Activated T-cell treated with anti-CD3 and anti-CD28 coated beads, Interleukin-2, amount 50 U/mL, for 4 hours (primary cell): ENCODE measurements around the gene PSMA1. TPM values are rescaled to one million over a fixed set of nuclear protein-coding genes. Genes with fewer than 3 reads are reported as not detected.
"Not testable (repeated sequence)": the region's sequence is repeated elsewhere in the genome, so short reads cannot be mapped to it uniquely, and the experiment has no call there.

Source experiments
- ATAC-seq, 2 donors: fragments of 200-7000 bp; cut with Tn5 transposase; one replicate each; pipeline ENCODE4 v1.10.0; 2021
- DNase-seq: peaks from one replicate; pipeline ENCODE4 v3.0.0-alpha.2; 2020
- H3K27me3 Mint-ChIP-seq: one replicate; pipeline ENCODE4 v1.8.0; 2021; ENCODE audit warnings: low read depth, mixed read lengths
- H3K36me3 Mint-ChIP-seq: one replicate; pipeline ENCODE4 v1.8.0; 2022; ENCODE audit warnings: mixed read lengths; ENCODE audit not compliant: insufficient read depth
- H3K4me1 Mint-ChIP-seq: one replicate; pipeline ENCODE4 v1.8.0; 2021; ENCODE audit warnings: low read depth, mixed read lengths
- H3K4me3 Mint-ChIP-seq: one replicate; pipeline ENCODE4 v1.8.0; 2021; ENCODE audit warnings: mild to moderate bottlenecking, moderate library complexity, mixed read lengths
- H3K9me3 Mint-ChIP-seq: one replicate; pipeline ENCODE4 v1.8.0; 2021; ENCODE audit warnings: mixed read lengths
- total RNA-seq, 3 donors: library from RNA; stranded (reverse); gene quantifications; one replicate each; pipeline ENCODE4 v1.2.1, GENCODE V29; 2021

PSMA1 gene
- 100 to 1,000 TPM; 371 to 419 (median 397) TPM for total RNA-seq

GRCh38 chr11:14519917-14520746, at the start of gene PSMA1:
TSS of gene PSMA1 (minus strand) at chr11:14520386. CDS start at chr11:14520299, 87 bp downstream.
- peak within 1 kb of the TSS; percentile 97 for H3K4me3 Mint-ChIP-seq
- peak; percentile 90 to 91 for ATAC-seq
- peaks cover 29% of the 10 kb centered on the region for H3K4me1 Mint-ChIP-seq
- no peaks in the 10 kb centered on the region for H3K27me3 Mint-ChIP-seq
- H3K9me3 Mint-ChIP-seq, result no peaks in the 10 kb centered on the region
- peak; percentile 87 for DNase-seq
- H3K36me3 Mint-ChIP-seq, result peaks cover 28% of the 10 kb centered on the region

- peaks cover 46% of the 10 kb centered on the region for H3K9me3 Mint-ChIP-seq
- H3K4me1 Mint-ChIP-seq, result peaks cover 57% of the 10 kb centered on the region
- H3K4me3 Mint-ChIP-seq, H3K27me3 Mint-ChIP-seq, ATAC-seq, DNase-seq: not testable (repeated sequence)
- peaks cover 42% of the 10 kb centered on the region for H3K36me3 Mint-ChIP-seq
These were observed 49.3 kb upstream of the PSMA1 start for GRCh38 chr11:14569516-14569915.

GRCh38 chr11:14567064-14567651, 47.0 kb upstream of the PSMA1 start:
- Mint-ChIP-seq H3K9me3 (peaks cover 32% of the 10 kb centered on the region), H3K4me1 (peaks cover 57% of the 10 kb centered on the region), H3K4me3 (no peak overlapping the region), H3K27me3 (no peaks in the 10 kb centered on the region), H3K36me3 (peaks cover 34% of the 10 kb centered on the region)
- no peak for DNase-seq
- no peak for ATAC-seq

GRCh38 chr11:14566331-14567063, 46.3 kb upstream of the PSMA1 start:
- Mint-ChIP-seq H3K9me3 (peaks cover 25% of the 10 kb centered on the region), H3K36me3 (peaks cover 31% of the 10 kb centered on the region), H3K4me1 (peaks cover 60% of the 10 kb centered on the region)

GRCh38 chr11:14565845-14566244, 45.7 kb upstream of the PSMA1 start:
- no peak overlapping the region for H3K4me3 Mint-ChIP-seq
- peaks cover 30% of the 10 kb centered on the region for H3K36me3 Mint-ChIP-seq
- no peaks in the 10 kb centered on the region for H3K27me3 Mint-ChIP-seq
- ATAC-seq (no peak), DNase-seq (no peak)
- H3K4me1 Mint-ChIP-seq, result peaks cover 64% of the 10 kb centered on the region
- H3K9me3 Mint-ChIP-seq, result peaks cover 25% of the 10 kb centered on the region

More at GRCh38 chr11:14566331-14567063, 46.3 kb upstream of the PSMA1 start:
- Mint-ChIP-seq H3K27me3 (no peaks in the 10 kb centered on the region), H3K4me3 (no peak overlapping the region)
- ATAC-seq, result no peak
- DNase-seq, result no peak

- peaks cover 37% of the 10 kb centered on the region for H3K4me1 Mint-ChIP-seq
- no peaks in the 10 kb centered on the region for H3K9me3 Mint-ChIP-seq
- peak overlapping the region; percentile 44 for H3K4me3 Mint-ChIP-seq
- ATAC-seq (no peak), DNase-seq (no peak)
- no peaks in the 10 kb centered on the region for H3K27me3 Mint-ChIP-seq
- H3K36me3 Mint-ChIP-seq, result peaks cover 3% of the 10 kb centered on the region
These were observed 35.6 kb upstream of the PSMA1 start for GRCh38 chr11:14555818-14556217.

GRCh38 chr11:14554959-14555358, 34.8 kb upstream of the PSMA1 start:
- Mint-ChIP-seq H3K9me3 (no peaks in the 10 kb centered on the region), H3K4me3 (no peak overlapping the region), H3K4me1 (peaks cover 35% of the 10 kb centered on the region), H3K27me3 (no peaks in the 10 kb centered on the region), H3K36me3 (peaks cover 4% of the 10 kb centered on the region)
- DNase-seq (no peak), ATAC-seq (peak; percentile 48 to 78)

- DNase-seq, result no peak
- ATAC-seq, result no peak
- Mint-ChIP-seq H3K9me3 (no peaks in the 10 kb centered on the region), H3K27me3 (no peaks in the 10 kb centered on the region), H3K36me3 (peaks cover 3% of the 10 kb centered on the region), H3K4me1 (peaks cover 36% of the 10 kb centered on the region), H3K4me3 (no peak overlapping the region)
These were observed 31.9 kb upstream of the PSMA1 start for GRCh38 chr11:14552089-14552488.

- DNase-seq, result no peak
- H3K36me3 Mint-ChIP-seq, result peaks cover 3% of the 10 kb centered on the region
- no peaks in the 10 kb centered on the region for H3K27me3 Mint-ChIP-seq
- H3K4me3 Mint-ChIP-seq, result no peak overlapping the region
- no peaks in the 10 kb centered on the region for H3K9me3 Mint-ChIP-seq
- H3K4me1 Mint-ChIP-seq, result peaks cover 36% of the 10 kb centered on the region
- no peak for ATAC-seq
These were observed 31.2 kb upstream of the PSMA1 start for GRCh38 chr11:14551380-14551779.

GRCh38 chr11:14549891-14550290, 29.7 kb upstream of the PSMA1 start:
- peaks cover 33% of the 10 kb centered on the region for H3K4me1 Mint-ChIP-seq
- DNase-seq, result no peak

GRCh38 chr11:14547440-14547839, 27.3 kb upstream of the PSMA1 start:
- H3K4me1 Mint-ChIP-seq, result peaks cover 27% of the 10 kb centered on the region

More at GRCh38 chr11:14549891-14550290, 29.7 kb upstream of the PSMA1 start:
- no peak for ATAC-seq
- no peaks in the 10 kb centered on the region for H3K27me3 Mint-ChIP-seq
- H3K4me3 Mint-ChIP-seq, result no peak overlapping the region
- H3K36me3 Mint-ChIP-seq, result peaks cover 3% of the 10 kb centered on the region
- no peaks in the 10 kb centered on the region for H3K9me3 Mint-ChIP-seq

GRCh38 chr11:14546672-14547071, 26.5 kb upstream of the PSMA1 start:
- no peaks in the 10 kb centered on the region for H3K27me3 Mint-ChIP-seq
- no peak overlapping the region for H3K4me3 Mint-ChIP-seq
- ATAC-seq (peak; percentile 67 to 73), DNase-seq (no peak)
- H3K36me3 Mint-ChIP-seq, result peaks cover 2% of the 10 kb centered on the region
- no peaks in the 10 kb centered on the region for H3K9me3 Mint-ChIP-seq
- H3K4me1 Mint-ChIP-seq, result peaks cover 29% of the 10 kb centered on the region

More at GRCh38 chr11:14547440-14547839, 27.3 kb upstream of the PSMA1 start:
- H3K4me3 Mint-ChIP-seq, result no peak overlapping the region
- H3K36me3 Mint-ChIP-seq, result peaks cover 2% of the 10 kb centered on the region
- no peaks in the 10 kb centered on the region for H3K27me3 Mint-ChIP-seq
- DNase-seq, result no peak
- no peaks in the 10 kb centered on the region for H3K9me3 Mint-ChIP-seq
- no peak for ATAC-seq

- H3K27me3 Mint-ChIP-seq, result no peaks in the 10 kb centered on the region
- no peak overlapping the region for H3K4me3 Mint-ChIP-seq
- H3K9me3 Mint-ChIP-seq, result no peaks in the 10 kb centered on the region
- no peaks in the 10 kb centered on the region for H3K36me3 Mint-ChIP-seq
- H3K4me1 Mint-ChIP-seq, result peaks cover 37% of the 10 kb centered on the region
- ATAC-seq (peak; percentile 74 to 77), DNase-seq (no peak)
These were observed 24.4 kb upstream of the PSMA1 start for GRCh38 chr11:14544611-14545010.

- Mint-ChIP-seq H3K36me3 (no peaks in the 10 kb centered on the region), H3K27me3 (no peaks in the 10 kb centered on the region), H3K9me3 (no peaks in the 10 kb centered on the region), H3K4me3 (no peak overlapping the region), H3K4me1 (peaks cover 37% of the 10 kb centered on the region)
- DNase-seq, result no peak
- no peak for ATAC-seq
These were observed 23.1 kb upstream of the PSMA1 start for GRCh38 chr11:14543260-14543659.
